ENCODE data around the gene GSE1.

Gene GSE1

GRCh38 chr16:85609539-85609938 lies 3.6 kb upstream of the GSE1 start:
- peak overlapping the region; percentile 99 for H3K27ac ChIP-seq
- TF ChIP-seq ZFX (IDR thresholded peaks at IDR 0.05; ENCODE audit: borderline replicate concordance), result no peak
- TF ChIP-seq CTCF (IDR thresholded peaks at IDR 0.05), result no peak

GRCh38 chr16:85610059-85610445 lies 3.1 kb upstream of the GSE1 start:
- peak overlapping the region; percentile 99 for H3K27ac ChIP-seq
- TF ChIP-seq CTCF (IDR thresholded peaks at IDR 0.05), result no peak

- H3K27ac ChIP-seq, result peak overlapping the region; percentile 99
- TF ChIP-seq CTCF (IDR thresholded peaks at IDR 0.05), result peak; percentile 97
- no peak for TF ChIP-seq ZFX (IDR thresholded peaks at IDR 0.05; ENCODE audit: borderline replicate concordance)
Measured at GRCh38 chr16:85610446-85611193, 2.5 kb upstream of the GSE1 start.

GRCh38 chr16:85611194-85611443 lies 2.0 kb upstream of the GSE1 start:
- TF ChIP-seq ZFX (IDR thresholded peaks at IDR 0.05; ENCODE audit: borderline replicate concordance) (no peak), CTCF (IDR thresholded peaks at IDR 0.05) (no peak)
- H3K27ac ChIP-seq, result peak overlapping the region; percentile 99

GRCh38 chr16:85611444-85612190 lies 1.5 kb upstream of the GSE1 start:
- H3K27ac ChIP-seq, result peak overlapping the region; percentile 99

GRCh38 chr16:85612191-85612800 lies 826 bp upstream of the GSE1 start:
- peak overlapping the region; percentile 99 for H3K27ac ChIP-seq

More at GRCh38 chr16:85611444-85612190, 1.5 kb upstream of the GSE1 start:
- TF ChIP-seq ZFX (IDR thresholded peaks at IDR 0.05; ENCODE audit: borderline replicate concordance) (no peak), CTCF (IDR thresholded peaks at IDR 0.05) (no peak)

More at GRCh38 chr16:85612191-85612800, 826 bp upstream of the GSE1 start:
- no peak for TF ChIP-seq ZFX (IDR thresholded peaks at IDR 0.05; ENCODE audit: borderline replicate concordance)
- TF ChIP-seq CTCF (IDR thresholded peaks at IDR 0.05), result no peak
